IPS-18a (cell line): ENCODE measurements around the gene C2orf72.
"Not testable (repeated sequence)": the region's sequence is repeated elsewhere in the genome, so short reads cannot be mapped to it uniquely, and the experiment has no call there.

Experiments used
- H3K27ac ChIP-seq: one replicate; pipeline ENCODE4 v1.5.1; 2013; ENCODE audit warnings: low read length
- H3K27me3 ChIP-seq: one replicate; pipeline ENCODE4 v1.6.1; 2013; ENCODE audit warnings: mild to moderate bottlenecking, low read length; ENCODE audit not compliant: control insufficient read depth, insufficient read depth
- H3K36me3 ChIP-seq: one replicate; pipeline ENCODE4 v1.6.1; 2013; ENCODE audit warnings: low read depth, low read length; ENCODE audit not compliant: control insufficient read depth
- H3K4me1 ChIP-seq: one replicate; pipeline ENCODE4 v1.6.1; 2013; ENCODE audit warnings: low read depth, low read length; ENCODE audit not compliant: control insufficient read depth
- H3K4me3 ChIP-seq: one replicate; pipeline ENCODE4 v1.5.1; 2013; ENCODE audit warnings: low read length
- H3K9ac ChIP-seq: one replicate; pipeline ENCODE4 v1.6.1; 2013; ENCODE audit warnings: mild to moderate bottlenecking, low read length, moderate library complexity
- H3K9me3 ChIP-seq: one replicate; pipeline ENCODE4 v1.6.1; 2013; ENCODE audit warnings: low read depth, low read length; ENCODE audit not compliant: control insufficient read depth

The C2orf72 gene

GRCh38 chr2:231002641-231003040, 34.7 kb upstream of the C2orf72 start:
- peaks cover 9% of the 10 kb centered on the region for H3K27me3 ChIP-seq
- no peaks in the 10 kb centered on the region for H3K36me3 ChIP-seq
- no peak overlapping the region for H3K4me3 ChIP-seq
- H3K27ac ChIP-seq: no peak overlapping the region
- H3K9ac ChIP-seq: no peak overlapping the region
- H3K9me3 ChIP-seq: no peaks in the 10 kb centered on the region
- no peaks in the 10 kb centered on the region for H3K4me1 ChIP-seq

GRCh38 chr2:231003186-231003585, 34.1 kb upstream of the C2orf72 start:
- H3K27ac ChIP-seq: no peak overlapping the region
- H3K9me3 ChIP-seq: no peaks in the 10 kb centered on the region
- H3K9ac ChIP-seq: no peak overlapping the region
- no peaks in the 10 kb centered on the region for H3K36me3 ChIP-seq
- peaks cover 9% of the 10 kb centered on the region for H3K27me3 ChIP-seq
- no peaks in the 10 kb centered on the region for H3K4me1 ChIP-seq
- H3K4me3 ChIP-seq: no peak overlapping the region

- H3K36me3 ChIP-seq, H3K4me3 ChIP-seq, H3K9ac ChIP-seq, H3K27me3 ChIP-seq, H3K27ac ChIP-seq, H3K4me1 ChIP-seq, H3K9me3 ChIP-seq: not testable (repeated sequence)
Observed at GRCh38 chr2:231004930-231005329, 32.4 kb upstream of the C2orf72 start.

GRCh38 chr2:231007286-231008098, 29.8 kb upstream of the C2orf72 start:
- no peaks in the 10 kb centered on the region for H3K4me1 ChIP-seq
- H3K9me3 ChIP-seq: no peaks in the 10 kb centered on the region
- H3K4me3 ChIP-seq: no peak overlapping the region
- no peaks in the 10 kb centered on the region for H3K36me3 ChIP-seq
- no peak overlapping the region for H3K9ac ChIP-seq
- H3K27me3 ChIP-seq: no peaks in the 10 kb centered on the region
- H3K27ac ChIP-seq: no peak overlapping the region

GRCh38 chr2:231008131-231008530, 29.2 kb upstream of the C2orf72 start:
- H3K9me3 ChIP-seq: no peaks in the 10 kb centered on the region
- H3K4me3 ChIP-seq: no peak overlapping the region
- H3K4me1 ChIP-seq: no peaks in the 10 kb centered on the region
- no peak overlapping the region for H3K9ac ChIP-seq
- no peaks in the 10 kb centered on the region for H3K27me3 ChIP-seq
- no peak overlapping the region for H3K27ac ChIP-seq
- no peaks in the 10 kb centered on the region for H3K36me3 ChIP-seq

GRCh38 chr2:231009236-231009919, 27.9 kb upstream of the C2orf72 start:
- no peaks in the 10 kb centered on the region for H3K27me3 ChIP-seq
- no peak overlapping the region for H3K27ac ChIP-seq
- H3K36me3 ChIP-seq: no peaks in the 10 kb centered on the region
- H3K4me3 ChIP-seq: no peak overlapping the region
- no peaks in the 10 kb centered on the region for H3K4me1 ChIP-seq
- no peak overlapping the region for H3K9ac ChIP-seq
- H3K9me3 ChIP-seq: no peaks in the 10 kb centered on the region

DNA sequence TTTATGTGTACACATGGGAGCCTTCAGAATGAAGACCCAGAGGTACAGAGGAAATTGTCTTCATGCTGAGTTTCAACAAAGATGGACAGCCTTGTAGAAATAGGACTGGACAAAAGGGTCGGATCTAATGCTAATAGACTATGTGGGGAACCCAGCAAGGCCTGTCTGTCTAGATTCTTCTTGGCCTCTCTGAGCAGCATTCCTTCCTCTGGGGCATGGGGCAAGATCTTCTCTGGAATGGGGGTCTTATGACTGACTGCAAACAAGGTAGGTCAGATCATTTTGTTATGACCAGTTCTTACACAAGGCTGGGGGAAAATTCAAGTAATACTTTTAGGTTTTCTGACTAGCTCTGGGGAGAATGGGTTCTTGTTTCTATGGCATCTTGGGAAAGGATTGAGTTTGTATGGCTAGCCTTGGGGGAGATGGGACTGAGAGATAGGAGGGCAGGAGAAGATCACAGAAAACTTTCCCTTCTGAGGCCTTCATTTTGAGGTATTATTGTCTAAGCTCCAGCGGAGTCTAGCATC, 27.1 kb upstream of the C2orf72 start:
- Histone ChIP-seq H3K9me3 (no peaks in the 10 kb centered on the region), H3K4me1 (peaks cover 3% of the 10 kb centered on the region), H3K36me3 (no peaks in the 10 kb centered on the region), H3K27ac (no peak overlapping the region), H3K27me3 (no peaks in the 10 kb centered on the region), H3K9ac (no peak overlapping the region), H3K4me3 (no peak overlapping the region)

- no peaks in the 10 kb centered on the region for H3K36me3 ChIP-seq
- H3K9ac ChIP-seq: no peak overlapping the region
- H3K27ac ChIP-seq: no peak overlapping the region
- H3K27me3 ChIP-seq: no peaks in the 10 kb centered on the region
- H3K9me3 ChIP-seq: no peaks in the 10 kb centered on the region
- H3K4me3 ChIP-seq: no peak overlapping the region
- H3K4me1 ChIP-seq: peaks cover 10% of the 10 kb centered on the region
Observed at GRCh38 chr2:231011526-231011925, 25.8 kb upstream of the C2orf72 start.

DNA sequence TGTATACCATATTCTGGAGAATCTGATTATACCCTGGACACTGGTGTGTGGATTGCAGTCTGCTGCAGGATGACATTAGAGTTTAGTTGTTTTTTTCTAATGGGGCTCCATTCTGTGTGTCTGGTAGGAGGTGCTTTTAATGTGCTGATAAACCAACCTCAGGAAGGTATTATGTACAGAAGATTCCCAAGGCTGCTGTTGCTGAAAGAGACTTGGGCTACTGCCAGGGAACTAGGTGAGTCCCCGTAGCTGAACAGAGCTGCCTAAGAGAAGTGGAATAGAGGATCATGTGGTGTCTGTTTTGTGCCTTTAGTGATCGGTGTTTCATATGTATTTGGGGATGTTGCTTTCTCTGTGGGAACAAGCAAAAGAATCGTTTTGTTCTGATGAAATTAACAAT, 24.9 kb upstream of the C2orf72 start:
- Histone ChIP-seq H3K9ac (no peak overlapping the region), H3K4me3 (no peak overlapping the region), H3K36me3 (no peaks in the 10 kb centered on the region), H3K9me3 (no peaks in the 10 kb centered on the region), H3K27ac (no peak overlapping the region), H3K4me1 (peaks cover 10% of the 10 kb centered on the region), H3K27me3 (no peaks in the 10 kb centered on the region)

GRCh38 chr2:231013820-231014219, 23.5 kb upstream of the C2orf72 start:
- no peak overlapping the region for H3K9ac ChIP-seq
- H3K4me1 ChIP-seq: peaks cover 10% of the 10 kb centered on the region
- H3K36me3 ChIP-seq: no peaks in the 10 kb centered on the region
- no peaks in the 10 kb centered on the region for H3K27me3 ChIP-seq
- no peak overlapping the region for H3K4me3 ChIP-seq
- H3K27ac ChIP-seq: no peak overlapping the region
- H3K9me3 ChIP-seq: no peaks in the 10 kb centered on the region

GRCh38 chr2:231015478-231015877, 21.8 kb upstream of the C2orf72 start:
- no peaks in the 10 kb centered on the region for H3K9me3 ChIP-seq
- H3K36me3 ChIP-seq: no peaks in the 10 kb centered on the region
- H3K9ac ChIP-seq: no peak overlapping the region
- no peak overlapping the region for H3K4me3 ChIP-seq
- H3K4me1 ChIP-seq: peaks cover 10% of the 10 kb centered on the region
- H3K27ac ChIP-seq: no peak overlapping the region
- H3K27me3 ChIP-seq: no peaks in the 10 kb centered on the region

GRCh38 chr2:231015926-231016325, 21.4 kb upstream of the C2orf72 start:
- Histone ChIP-seq H3K36me3 (no peaks in the 10 kb centered on the region), H3K4me3 (no peak overlapping the region), H3K9me3 (no peaks in the 10 kb centered on the region), H3K4me1 (peaks cover 10% of the 10 kb centered on the region), H3K9ac (no peak overlapping the region), H3K27me3 (no peaks in the 10 kb centered on the region), H3K27ac (no peak overlapping the region)
